ENCODE measurements around the gene CEP85. TPM values are rescaled to one million over a fixed set of nuclear protein-coding genes. Genes with fewer than 3 reads are reported as not detected.

The CEP85 gene
- total RNA-seq, 2 donors from 2014 or later, result 6.2 to 6.9 TPM

DNA sequence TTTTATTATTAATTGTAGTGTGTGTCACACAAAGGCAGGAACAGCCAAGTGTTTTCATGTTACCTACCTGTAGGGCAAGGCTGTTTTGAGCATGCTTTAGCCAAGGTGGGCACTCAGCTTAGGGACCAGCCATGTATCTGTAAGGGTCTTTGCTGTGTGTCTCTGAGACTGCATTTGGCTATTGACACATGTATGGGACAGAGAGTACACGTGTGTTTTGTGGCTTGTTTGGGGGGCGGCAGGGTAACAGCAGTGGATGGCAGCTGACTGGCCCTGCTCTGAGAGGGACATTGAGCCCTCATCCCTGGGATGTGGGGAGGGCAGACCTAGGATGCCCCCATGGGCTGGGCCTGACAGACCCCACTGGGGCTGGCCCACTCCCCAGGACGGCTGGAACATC lies 36.7 kb upstream of the CEP85 start:
- H3K9me3 ChIP-seq, result no peaks in the 10 kb centered on the region
- no peak for DNase-seq
- H3K4me1 ChIP-seq, result no peaks in the 10 kb centered on the region
- intact Hi-C loops (cut with DNase I), result no loop called here
- TF ChIP-seq, protein P1, sequence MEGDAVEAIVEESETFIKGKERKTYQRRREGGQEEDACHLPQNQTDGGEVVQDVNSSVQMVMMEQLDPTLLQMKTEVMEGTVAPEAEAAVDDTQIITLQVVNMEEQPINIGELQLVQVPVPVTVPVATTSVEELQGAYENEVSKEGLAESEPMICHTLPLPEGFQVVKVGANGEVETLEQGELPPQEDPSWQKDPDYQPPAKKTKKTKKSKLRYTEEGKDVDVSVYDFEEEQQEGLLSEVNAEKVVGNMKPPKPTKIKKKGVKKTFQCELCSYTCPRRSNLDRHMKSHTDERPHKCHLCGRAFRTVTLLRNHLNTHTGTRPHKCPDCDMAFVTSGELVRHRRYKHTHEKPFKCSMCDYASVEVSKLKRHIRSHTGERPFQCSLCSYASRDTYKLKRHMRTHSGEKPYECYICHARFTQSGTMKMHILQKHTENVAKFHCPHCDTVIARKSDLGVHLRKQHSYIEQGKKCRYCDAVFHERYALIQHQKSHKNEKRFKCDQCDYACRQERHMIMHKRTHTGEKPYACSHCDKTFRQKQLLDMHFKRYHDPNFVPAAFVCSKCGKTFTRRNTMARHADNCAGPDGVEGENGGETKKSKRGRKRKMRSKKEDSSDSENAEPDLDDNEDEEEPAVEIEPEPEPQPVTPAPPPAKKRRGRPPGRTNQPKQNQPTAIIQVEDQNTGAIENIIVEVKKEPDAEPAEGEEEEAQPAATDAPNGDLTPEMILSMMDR (IDR thresholded peaks at IDR 0.05), result no peak
- H3K36me3 ChIP-seq (replicated peaks in 1 of 2; ENCODE audit: insufficient read depth in 1 of 2, low read depth in 2 of 2), result no peaks in the 10 kb centered on the region
- H3K27ac ChIP-seq, result no peak overlapping the region
- no peak for ATAC-seq
- no peak overlapping the region for H3K4me3 ChIP-seq
- no peaks in the 10 kb centered on the region for H3K27me3 ChIP-seq
- 82 to 100% methylated on average over 2 to 3 of the region's 3 CpGs for WGBS, 2 donors

DNA sequence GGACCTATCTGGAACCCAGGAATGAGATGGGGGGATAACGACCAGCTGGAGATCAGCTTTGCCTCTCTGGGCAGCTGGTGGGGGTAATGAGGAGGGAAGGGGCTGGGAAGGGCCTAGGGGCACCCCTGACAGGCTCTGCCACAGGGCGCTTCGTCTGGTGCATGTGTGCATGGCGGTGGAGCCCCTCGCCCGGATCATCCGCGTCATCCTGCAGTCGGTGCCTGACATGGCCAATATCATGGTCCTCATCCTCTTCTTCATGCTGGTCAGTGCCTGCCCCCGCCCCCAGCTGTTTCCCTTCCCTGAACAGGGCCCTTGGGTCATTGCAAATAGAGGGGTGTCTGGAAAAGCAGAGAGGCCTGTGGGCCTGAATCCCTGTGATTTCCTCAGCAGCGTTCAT lies 36.2 kb upstream of the CEP85 start:
- TF ChIP-seq, protein P1 (IDR thresholded peaks at IDR 0.05), result no peak
- TF ChIP-seq POLR2A (IDR thresholded peaks at IDR 0.05), result no peak
- Histone ChIP-seq H3K36me3 (replicated peaks in 1 of 2; ENCODE audit: insufficient read depth in 1 of 2, low read depth in 2 of 2) (no peaks in the 10 kb centered on the region), H3K4me1 (no peaks in the 10 kb centered on the region), H3K27ac (no peak overlapping the region), H3K27me3 (no peaks in the 10 kb centered on the region), H3K4me3 (no peak overlapping the region), H3K9me3 (no peaks in the 10 kb centered on the region)
- no peak for DNase-seq
- 67 to 79% methylated on average over 11 of the region's 11 CpGs for WGBS, 2 donors
- intact Hi-C loops (cut with DNase I), result no loop called here
- no peak for ATAC-seq

DNA sequence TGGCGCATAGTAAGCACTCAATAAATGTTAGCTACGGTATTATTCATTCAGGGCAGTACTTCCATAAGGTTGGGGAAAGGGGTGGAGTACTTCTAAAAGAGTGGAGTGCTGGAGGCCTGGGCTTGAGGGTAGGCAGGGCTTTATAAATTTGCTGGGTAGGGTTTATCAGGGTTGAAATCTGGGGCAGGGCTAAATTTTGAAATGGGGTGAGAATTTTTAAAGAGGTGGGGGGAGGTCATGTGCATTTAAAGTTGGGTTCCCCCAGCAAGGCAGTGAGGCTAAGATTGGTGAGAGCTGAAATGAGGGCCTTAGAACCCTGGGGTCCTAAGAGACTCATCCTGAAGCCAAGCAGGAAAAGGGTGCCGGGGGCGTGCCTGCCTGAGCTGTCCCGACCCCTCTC lies 33.6 kb upstream of the CEP85 start:
- Histone ChIP-seq H3K9me3 (no peaks in the 10 kb centered on the region), H3K27me3 (no peaks in the 10 kb centered on the region), H3K27ac (no peak overlapping the region), H3K36me3 (replicated peaks in 1 of 2; ENCODE audit: insufficient read depth in 1 of 2, low read depth in 2 of 2) (no peaks in the 10 kb centered on the region), H3K4me3 (no peak overlapping the region), H3K4me1 (no peaks in the 10 kb centered on the region)
- no peak for TF ChIP-seq POLR2A (IDR thresholded peaks at IDR 0.05)
- TF ChIP-seq, protein P1 (IDR thresholded peaks at IDR 0.05), result no peak
- no peak for DNase-seq
- no peak for ATAC-seq
- 86 to 88% methylated on average over 5 of the region's 5 CpGs for WGBS, 2 donors
- intact Hi-C loops (cut with DNase I), result no loop called here

DNA sequence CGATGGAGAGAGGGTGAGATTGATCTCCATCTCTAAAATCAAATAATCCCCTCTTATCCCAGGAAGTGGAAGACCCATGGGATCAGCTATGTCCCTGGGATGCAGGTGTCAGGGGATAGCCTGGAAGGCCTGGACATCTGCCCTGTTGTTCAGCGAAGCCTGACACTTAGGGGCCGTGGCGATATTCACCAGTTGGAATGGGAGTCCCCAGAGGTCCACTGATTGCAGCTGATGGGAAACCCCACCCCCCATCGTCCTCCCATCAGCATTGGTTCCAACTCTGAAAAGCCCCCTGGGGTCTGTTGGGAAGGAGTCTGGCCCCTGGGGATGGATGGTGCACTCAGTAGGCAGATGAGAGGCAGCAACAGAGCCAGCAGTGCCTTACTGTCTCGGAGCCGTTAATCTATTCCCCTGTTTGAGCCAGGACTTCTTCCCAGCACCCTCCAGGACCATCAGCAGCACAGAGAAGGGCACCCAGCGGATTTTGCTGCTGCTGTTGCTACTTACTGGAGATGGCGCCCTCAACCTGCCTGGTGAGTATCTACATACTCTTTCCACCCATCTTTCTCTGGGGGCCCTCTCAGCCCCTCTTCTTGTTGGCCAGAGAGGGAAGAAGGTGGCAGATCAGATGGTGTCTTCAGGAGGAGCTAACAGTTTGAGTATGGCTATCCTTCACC lies 30.2 kb upstream of the CEP85 start:
- 47 to 64% methylated on average over 7 to 9 of the region's 9 CpGs for WGBS, 2 donors
- intact Hi-C loops (cut with DNase I), result no loop called here
- no peak for TF ChIP-seq POLR2A (IDR thresholded peaks at IDR 0.05)
- TF ChIP-seq, protein P1 (IDR thresholded peaks at IDR 0.05), result no peak
- no peak for DNase-seq
- no peak for ATAC-seq
- Histone ChIP-seq H3K27ac (no peak overlapping the region), H3K27me3 (no peaks in the 10 kb centered on the region), H3K36me3 (replicated peaks in 1 of 2; ENCODE audit: insufficient read depth in 1 of 2, low read depth in 2 of 2) (no peaks in the 10 kb centered on the region), H3K4me1 (no peaks in the 10 kb centered on the region), H3K9me3 (no peaks in the 10 kb centered on the region), H3K4me3 (no peak overlapping the region)
